Measurements from ENCODE around the gene PTPN7.
A peak's percentile ranks its signal among the peaks of the same experiment; 100 is the strongest.

The PTPN7 gene

GRCh38 chr1:202105571-202106339, 54.6 kb downstream of the PTPN7 start:
- DNase-seq (ENCODE audit: low read depth): peak; percentile 57

GRCh38 chr1:202104073-202104472, 56.3 kb downstream of the PTPN7 start:
- no peak for DNase-seq (ENCODE audit: low read depth)

GRCh38 chr1:202101184-202101583, 59.2 kb downstream of the PTPN7 start:
- DNase-seq (ENCODE audit: low read depth): no peak
